HepG2 (cell line): ENCODE measurements around the gene PPIL3.
A peak's percentile ranks its signal among the peaks of the same experiment; 100 is the strongest.

Experiments used
- ARNT ChIP-seq: fragments of 450-650 bp; IDR thresholded peaks from 2 replicates; pipeline ENCODE4 v1.6.1; 2017
- ASH2L ChIP-seq: fragments of 300-600, 200-600 bp; sonication (generic); IDR thresholded peaks from 2 replicates; pipeline ENCODE4 v1.7.0; 2017; ENCODE audit warnings: low read depth, mild to moderate bottlenecking, moderate library complexity, mixed read lengths, low read length; ENCODE audit not compliant: insufficient read length
- EHMT2 ChIP-seq: fragments of 200-600 bp; sonication (generic); IDR thresholded peaks from 2 replicates; pipeline ENCODE4 v1.7.0; 2017; ENCODE audit warnings: antibody characterized with exemption, low read depth, low read length, borderline replicate concordance
- ESRRA ChIP-seq: sonication (generic); formaldehyde crosslinking; IDR thresholded peaks from 2 replicates; pipeline ENCODE4 v1.5.1; 2020; ENCODE audit warnings: mild to moderate bottlenecking, low read depth, missing genetic modification reagents
- KAT8 ChIP-seq: IDR thresholded peaks from 2 replicates; pipeline ENCODE4 v1.6.1; 2016; ENCODE audit warnings: missing genetic modification reagents, missing compliant biosample characterization
- KLF6 ChIP-seq: IDR thresholded peaks from 2 replicates; pipeline ENCODE4 v1.8.0; 2016; ENCODE audit warnings: missing biosample characterization, missing genetic modification reagents
- POLR2AphosphoS5 ChIP-seq: IDR thresholded peaks from 2 replicates; pipeline ENCODE4 v1.6.1; 2012; ENCODE audit warnings: low read depth, low read length
- RAD51 ChIP-seq: fragments of 450-650 bp; IDR thresholded peaks from 2 replicates; pipeline ENCODE4 v1.6.1; 2016; ENCODE audit warnings: borderline replicate concordance
- ZNF484 ChIP-seq: sonication (generic); formaldehyde crosslinking; IDR thresholded peaks from 2 replicates; pipeline ENCODE4 v1.5.1; 2020; ENCODE audit warnings: mild to moderate bottlenecking, low read depth, missing genetic modification reagents, borderline replicate concordance
- ZNF660 ChIP-seq: sonication (generic); formaldehyde crosslinking; IDR thresholded peaks from 2 replicates; pipeline ENCODE4 v1.5.1; 2020; ENCODE audit warnings: mild to moderate bottlenecking, low read depth, missing genetic modification reagents, borderline replicate concordance
- ZSCAN29 ChIP-seq: sonication (generic); formaldehyde crosslinking; conservative IDR thresholded peaks from 2 replicates; pipeline ENCODE4 v1.4.0; 2020; ENCODE audit warnings: mild to moderate bottlenecking, missing genetic modification reagents
- TF ChIP-seq, protein P1 (sequence below): sonication (generic); formaldehyde crosslinking; IDR thresholded peaks from 2 replicates; pipeline ENCODE4 v1.4.0; 2020; ENCODE audit warnings: missing genetic modification reagents
- TF ChIP-seq, protein P2 (sequence below): sonication (generic); formaldehyde crosslinking; IDR thresholded peaks from 2 replicates; pipeline ENCODE4 v1.4.0; 2020; ENCODE audit warnings: missing genetic modification reagents
- TF ChIP-seq, protein P3 (sequence below): sonication (generic); formaldehyde crosslinking; IDR thresholded peaks from 2 replicates; pipeline ENCODE4 v1.5.0; 2020; ENCODE audit warnings: mild to moderate bottlenecking, missing genetic modification reagents, moderate library complexity

DNA sequence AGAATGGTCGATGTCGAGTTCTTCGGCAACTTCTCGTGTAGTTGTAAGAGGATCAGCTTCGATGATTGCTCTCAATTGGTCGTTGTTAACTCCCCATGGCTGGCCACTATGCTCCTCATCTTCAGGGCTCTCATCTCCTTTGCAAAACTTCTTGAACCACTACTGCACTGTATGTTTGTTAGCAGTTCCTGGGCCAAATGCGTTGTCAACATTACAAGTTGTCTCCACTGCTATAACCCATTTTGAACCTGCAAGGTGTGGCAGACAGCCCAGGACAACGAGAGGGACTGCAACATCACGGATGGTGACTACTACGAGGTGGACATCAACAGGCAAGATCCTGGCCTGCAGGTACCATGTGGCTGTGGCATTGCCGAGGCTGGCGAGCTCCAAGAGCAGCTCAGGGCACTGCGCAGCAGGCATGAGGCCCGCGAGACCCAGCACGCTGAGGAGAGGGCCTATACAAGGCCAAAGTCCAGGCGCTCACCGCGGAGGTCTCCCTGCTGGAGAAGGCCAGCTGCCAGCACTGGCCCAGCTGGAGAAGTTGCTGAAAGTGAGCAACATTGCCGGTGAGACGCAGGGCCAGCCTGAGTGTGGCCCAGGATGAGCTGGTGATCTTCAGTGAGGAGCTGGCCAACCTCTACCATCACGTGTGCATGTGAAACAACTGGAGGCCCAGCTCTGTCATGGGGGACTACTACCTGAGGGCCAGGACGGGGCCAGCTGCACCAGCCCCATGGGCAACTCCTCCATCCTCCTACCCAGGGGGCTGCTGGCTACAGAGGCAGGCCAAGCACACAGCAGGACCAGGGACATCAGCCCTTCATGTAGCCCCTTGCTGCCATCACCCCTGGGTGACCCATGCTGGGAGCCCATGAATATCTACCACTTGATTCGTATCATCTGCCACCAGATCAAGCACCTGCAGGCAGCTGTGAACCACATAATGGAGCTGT, 44.6 kb downstream of the PPIL3 start:
- TF ChIP-seq ARNT (no peak), KAT8 (peak; percentile 75; the same call in 1 of the 2 replicates), EHMT2 (no peak), ZSCAN29 (CRISPR knock-in tag) (no peak), KLF6 (peak; percentile 65; the same call in 1 of the 2 replicates), ZNF660 (CRISPR knock-in tag) (no peak), ASH2L (no peak), POLR2AphosphoS5 (no peak), RAD51 (no peak), ESRRA (CRISPR knock-in tag) (no peak), ZNF484 (CRISPR knock-in tag) (peak; percentile 86; the same call in 1 of the 2 replicates)
- TF ChIP-seq, protein P1, sequence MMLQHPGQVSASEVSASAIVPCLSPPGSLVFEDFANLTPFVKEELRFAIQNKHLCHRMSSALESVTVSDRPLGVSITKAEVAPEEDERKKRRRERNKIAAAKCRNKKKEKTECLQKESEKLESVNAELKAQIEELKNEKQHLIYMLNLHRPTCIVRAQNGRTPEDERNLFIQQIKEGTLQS = peak; percentile 48; the same call in 1 of the 2 replicates
- TF ChIP-seq, protein P2, sequence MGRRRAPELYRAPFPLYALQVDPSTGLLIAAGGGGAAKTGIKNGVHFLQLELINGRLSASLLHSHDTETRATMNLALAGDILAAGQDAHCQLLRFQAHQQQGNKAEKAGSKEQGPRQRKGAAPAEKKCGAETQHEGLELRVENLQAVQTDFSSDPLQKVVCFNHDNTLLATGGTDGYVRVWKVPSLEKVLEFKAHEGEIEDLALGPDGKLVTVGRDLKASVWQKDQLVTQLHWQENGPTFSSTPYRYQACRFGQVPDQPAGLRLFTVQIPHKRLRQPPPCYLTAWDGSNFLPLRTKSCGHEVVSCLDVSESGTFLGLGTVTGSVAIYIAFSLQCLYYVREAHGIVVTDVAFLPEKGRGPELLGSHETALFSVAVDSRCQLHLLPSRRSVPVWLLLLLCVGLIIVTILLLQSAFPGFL (CRISPR knock-in tag) = no peak
- TF ChIP-seq, protein P3, sequence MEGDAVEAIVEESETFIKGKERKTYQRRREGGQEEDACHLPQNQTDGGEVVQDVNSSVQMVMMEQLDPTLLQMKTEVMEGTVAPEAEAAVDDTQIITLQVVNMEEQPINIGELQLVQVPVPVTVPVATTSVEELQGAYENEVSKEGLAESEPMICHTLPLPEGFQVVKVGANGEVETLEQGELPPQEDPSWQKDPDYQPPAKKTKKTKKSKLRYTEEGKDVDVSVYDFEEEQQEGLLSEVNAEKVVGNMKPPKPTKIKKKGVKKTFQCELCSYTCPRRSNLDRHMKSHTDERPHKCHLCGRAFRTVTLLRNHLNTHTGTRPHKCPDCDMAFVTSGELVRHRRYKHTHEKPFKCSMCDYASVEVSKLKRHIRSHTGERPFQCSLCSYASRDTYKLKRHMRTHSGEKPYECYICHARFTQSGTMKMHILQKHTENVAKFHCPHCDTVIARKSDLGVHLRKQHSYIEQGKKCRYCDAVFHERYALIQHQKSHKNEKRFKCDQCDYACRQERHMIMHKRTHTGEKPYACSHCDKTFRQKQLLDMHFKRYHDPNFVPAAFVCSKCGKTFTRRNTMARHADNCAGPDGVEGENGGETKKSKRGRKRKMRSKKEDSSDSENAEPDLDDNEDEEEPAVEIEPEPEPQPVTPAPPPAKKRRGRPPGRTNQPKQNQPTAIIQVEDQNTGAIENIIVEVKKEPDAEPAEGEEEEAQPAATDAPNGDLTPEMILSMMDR = no peak; the same call in 1 of the 2 replicates
